Left cardiac atrium (tissue), 4 donors: Measurements from ENCODE around the gene SLTM. TPM values are rescaled to one million over a fixed set of nuclear protein-coding genes. Genes with fewer than 3 reads are reported as not detected.
"Not testable (repeated sequence)": the region's sequence is repeated elsewhere in the genome, so short reads cannot be mapped to it uniquely, and the experiment has no call there.

Experiments
- ATAC-seq, 2 donors: fragments of 200-7000 bp; cut with Tn5 transposase; one replicate each; pipeline ENCODE4 v1.9.1; 2020; ENCODE audit warnings: mild to moderate bottlenecking in 2 of 2, moderate library complexity in 2 of 2
- DNase-seq: peaks from one replicate; pipeline ENCODE4 v3.0.0-alpha.2; 2020
- intact Hi-C, 2 donors: fragments of 100-400 bp; cut with DNase I; formaldehyde crosslinking; loops; one replicate each; pipeline versions ENCODE4 v1.14.1 to v1.15.1; 2022 to 2023
- long read RNA-seq: library from polyadenylated mRNA; unstranded; transcript quantifications from one replicate; pipeline ENCODE4 v2.0.0, GENCODE V29; 2021
- total RNA-seq, 2 donors: library from RNA; stranded (reverse); fragmentation: NEBNext Ultra II Directional; extraction: Animal tissue kit (Norgen Biotek cat#: 25700); gene quantifications; one replicate each; pipeline ENCODE4 v1.2.1, GENCODE V29; 2021
- donor health status: DM: no; HTN: yes; CAD: no.
- donor health status: DM: no; HTN: yes; CAD: no; lungs with severe emphysema.
- donor health status: DM: yes; HTN: yes; CAD: no.
- donor health status: Dilated cardiomyopathy.

The SLTM gene
- 10 to 100 TPM; 42.1 to 60.6 TPM for total RNA-seq
- long read RNA-seq, full-length matches to known transcripts = 1 of 23 reads
- long read RNA-seq, partial matches to known transcripts = 15 of 23 reads
- long read RNA-seq, other reads (novel, unspliced or antisense) = 7 of 23 reads

GRCh38 chr15:58933281-58934113 lies at the start of gene SLTM:
Gene SLTM (minus strand): TSS chr15:58933679. CDS start chr15:58933565, 114 bp downstream.
- intact Hi-C loops = loop anchor here in 1 of 2 donors (10.0 kb wide), 1 partner anchor 709 kb away; no protein-coding TSS in a partner anchor
- peak; percentile 95 for DNase-seq
- peak; percentile 98 to 99 for ATAC-seq

GRCh38 chr15:58983261-58983660 lies 49.8 kb upstream of the SLTM start:
- intact Hi-C loops = loop anchor here (5.0 to 10.0 kb wide), 2 partner anchors 509 to 512 kb away; no protein-coding TSS in a partner anchor
- DNase-seq = no peak
- no peak for ATAC-seq

GRCh38 chr15:58981808-58982475 lies 48.5 kb upstream of the SLTM start:
- ATAC-seq = no peak
- intact Hi-C loops = loop anchor here (5.0 to 10.0 kb wide), 2 partner anchors 510 to 513 kb away; no protein-coding TSS in a partner anchor
- no peak for DNase-seq

GRCh38 chr15:58980351-58980939 lies 47.0 kb upstream of the SLTM start:
- DNase-seq = no peak
- intact Hi-C loops = loop anchor here (5.0 to 10.0 kb wide), 2 partner anchors 512 to 514 kb away; no protein-coding TSS in a partner anchor
- ATAC-seq = no peak

- no peak for ATAC-seq
- DNase-seq = no peak
- intact Hi-C loops = no loop called here
Measured at GRCh38 chr15:58977887-58978286, 44.4 kb upstream of the SLTM start.

- ATAC-seq = no peak
Measured at GRCh38 chr15:58967479-58967878, 34.0 kb upstream of the SLTM start.

GRCh38 chr15:58966698-58967097 lies 33.2 kb upstream of the SLTM start:
- no peak for DNase-seq
- ATAC-seq = no peak
- intact Hi-C loops = no loop called here

More at GRCh38 chr15:58967479-58967878, 34.0 kb upstream of the SLTM start:
- DNase-seq = no peak
- intact Hi-C loops = no loop called here

- intact Hi-C loops = no loop called here
- DNase-seq (no peak), ATAC-seq (no peak)
Measured at GRCh38 chr15:58962662-58963565, 29.4 kb upstream of the SLTM start.

- intact Hi-C loops = no loop called here
- DNase-seq (no peak), ATAC-seq (no peak)
Measured at GRCh38 chr15:58962136-58962535, 28.7 kb upstream of the SLTM start.

GRCh38 chr15:58958811-58959210 lies 25.3 kb upstream of the SLTM start:
- ATAC-seq = no peak
- DNase-seq = no peak
- intact Hi-C loops = no loop called here

- DNase-seq = peak; percentile 29
- ATAC-seq = peak; percentile 34 to 72
- intact Hi-C loops = no loop called here
Measured at GRCh38 chr15:58957101-58957973, 23.9 kb upstream of the SLTM start.

- intact Hi-C loops = no loop called here
Measured at GRCh38 chr15:58952751-58953150, 19.3 kb upstream of the SLTM start.

GRCh38 chr15:58951388-58952007 lies 18.0 kb upstream of the SLTM start:
- ATAC-seq (peak; percentile 53 to 78), DNase-seq (no peak)
- intact Hi-C loops = no loop called here

More at GRCh38 chr15:58952751-58953150, 19.3 kb upstream of the SLTM start:
- DNase-seq (no peak), ATAC-seq (peak in 1 of 2 donors; percentile 24)

- no peak for DNase-seq
- intact Hi-C loops = no loop called here
- ATAC-seq = no peak
Measured at GRCh38 chr15:58947179-58947578, 13.7 kb upstream of the SLTM start.

- ATAC-seq, DNase-seq: not testable (repeated sequence)
- intact Hi-C loops = loop anchor here in 1 of 2 donors (10.0 kb wide), 1 partner anchor 710 kb away; no protein-coding TSS in a partner anchor
Measured at GRCh38 chr15:58934974-58935373, 1.5 kb upstream of the SLTM start.

GRCh38 chr15:58934521-58934920 lies 1.0 kb upstream of the SLTM start:
- ATAC-seq = no peak
- intact Hi-C loops = loop anchor here in 1 of 2 donors (10.0 kb wide), 1 partner anchor 710 kb away; no protein-coding TSS in a partner anchor
- DNase-seq = no peak

GRCh38 chr15:58934114-58934447 lies 602 bp upstream of the SLTM start:
- ATAC-seq (peak; percentile 7 to 30), DNase-seq (no peak)
- intact Hi-C loops = loop anchor here in 1 of 2 donors (10.0 kb wide), 1 partner anchor 709 kb away; no protein-coding TSS in a partner anchor
